ENCODE measurements around the gene TSSK2.

Gene TSSK2

GRCh38 chr22:19139974-19140373 lies 8.9 kb downstream of the TSSK2 start:
- no peak for TF ChIP-seq CTCF (IDR thresholded peaks at IDR 0.05; ENCODE audit: insufficient read depth, low read depth, low read length, missing control alignments)

DNA sequence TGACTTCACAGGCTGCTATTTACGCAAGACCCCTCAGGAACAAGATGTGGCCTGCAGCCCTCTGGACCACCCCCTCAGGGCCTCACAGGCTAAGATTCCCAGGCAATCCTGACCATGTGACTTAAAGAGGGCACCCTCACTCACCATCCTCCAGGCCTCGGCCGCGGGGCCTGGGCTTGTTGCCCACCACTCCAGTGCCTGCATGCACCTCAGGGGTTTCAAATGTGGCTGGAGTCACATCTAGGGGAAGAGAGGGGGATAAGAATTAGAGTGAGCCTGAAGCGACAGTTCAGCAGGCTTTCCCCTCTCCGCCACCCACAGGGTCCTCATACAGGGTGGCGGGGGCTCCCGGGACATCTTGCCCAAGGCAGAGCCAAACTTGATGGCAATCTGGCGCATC lies 11.3 kb downstream of the TSSK2 start:
- DNase-seq (ENCODE audit: low read depth), result no peak
- TF ChIP-seq CTCF (IDR thresholded peaks at IDR 0.05; ENCODE audit: insufficient read depth, low read depth, low read length, missing control alignments), result no peak
- H3K4me3 ChIP-seq (ENCODE audit: low read length), result no peak overlapping the region

More at GRCh38 chr22:19139974-19140373, 8.9 kb downstream of the TSSK2 start:
- DNase-seq (ENCODE audit: low read depth), result no peak
- H3K4me3 ChIP-seq (ENCODE audit: low read length), result no peak overlapping the region

- TF ChIP-seq CTCF (IDR thresholded peaks at IDR 0.05; ENCODE audit: insufficient read depth, low read depth, low read length, missing control alignments), result no peak
- H3K4me3 ChIP-seq (ENCODE audit: low read length), result no peak overlapping the region
- DNase-seq (ENCODE audit: low read depth), result no peak
These were observed 12.1 kb downstream of the TSSK2 start for GRCh38 chr22:19143212-19143611.

DNA sequence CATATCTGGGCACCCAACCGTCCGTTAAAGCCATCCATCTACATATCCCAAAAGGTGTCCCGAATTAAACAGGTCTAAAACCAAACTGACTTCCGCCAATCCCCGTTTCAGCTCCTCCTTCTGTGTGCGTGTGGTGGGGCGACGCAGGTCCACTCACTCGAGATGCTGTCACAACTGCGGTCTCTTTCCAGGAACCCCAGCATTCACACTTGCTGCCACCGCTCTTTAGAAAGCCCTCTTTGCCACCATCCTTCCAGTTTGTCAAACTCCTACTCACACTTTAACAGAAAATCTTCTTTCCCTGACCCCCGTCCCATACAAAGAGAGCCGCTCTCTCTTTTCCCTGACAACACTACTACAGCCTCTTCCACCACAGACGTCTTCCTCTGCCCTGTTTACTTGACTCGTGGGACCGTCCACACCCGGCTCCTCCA lies 12.9 kb downstream of the TSSK2 start:
- H3K4me3 ChIP-seq (ENCODE audit: low read length), result peak overlapping the region; percentile 99
- no peak for TF ChIP-seq CTCF (IDR thresholded peaks at IDR 0.05; ENCODE audit: insufficient read depth, low read depth, low read length, missing control alignments)
- DNase-seq (ENCODE audit: low read depth), result peak; percentile 42

- DNase-seq (ENCODE audit: low read depth), result no peak
- TF ChIP-seq CTCF (IDR thresholded peaks at IDR 0.05; ENCODE audit: insufficient read depth, low read depth, low read length, missing control alignments), result no peak
- no peak overlapping the region for H3K4me3 ChIP-seq (ENCODE audit: low read length)
These were observed 15.3 kb downstream of the TSSK2 start for GRCh38 chr22:19146215-19146968.

DNA sequence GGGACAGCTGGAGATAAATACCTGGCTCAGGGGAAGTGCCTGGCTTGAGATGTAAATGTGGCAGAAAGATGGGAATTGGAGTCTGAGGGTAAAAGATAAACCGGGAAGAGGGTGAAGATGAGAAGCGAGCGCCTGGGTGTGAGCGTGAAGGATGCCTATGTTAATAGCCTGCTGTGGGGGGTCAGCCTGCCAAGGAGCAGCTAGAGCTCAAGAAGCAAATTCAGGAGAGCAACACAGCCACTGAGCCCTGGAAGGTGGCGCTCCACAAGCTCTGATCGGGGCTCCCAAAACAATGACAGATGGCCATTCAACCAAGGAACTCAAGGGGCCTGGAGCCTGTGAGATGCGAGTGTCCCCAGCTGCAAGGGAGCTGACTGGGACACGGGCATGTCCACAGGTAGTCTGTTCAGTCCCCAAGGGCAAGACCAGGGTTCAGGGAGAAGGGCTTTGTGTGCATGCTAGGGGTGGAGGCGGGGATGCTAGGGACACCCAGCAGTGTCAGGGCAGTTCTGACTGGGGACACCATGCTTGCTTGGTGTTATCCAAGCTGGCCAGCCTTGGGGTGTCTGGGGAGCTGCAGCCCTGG lies 16.2 kb downstream of the TSSK2 start:
- no peak overlapping the region for H3K4me3 ChIP-seq (ENCODE audit: low read length)
- TF ChIP-seq CTCF (IDR thresholded peaks at IDR 0.05; ENCODE audit: insufficient read depth, low read depth, low read length, missing control alignments), result no peak
- no peak for DNase-seq (ENCODE audit: low read depth)
